Transverse colon (tissue), 4 donors: Measurements from ENCODE around the gene RSPRY1. TPM values are rescaled to one million over a fixed set of nuclear protein-coding genes. Genes with fewer than 3 reads are reported as not detected.

ENCODE experiments used
- DNase-seq: peaks from one replicate; pipeline ENCODE4 v3.0.0-alpha.2; 2019
- H3K27ac ChIP-seq, 4 donors: fragments of 200-600 bp; sonication (generic); 2 replicates each; pipeline ENCODE4 v1.5.1; 2016 to 2018; ENCODE audit warnings: inconsistent platforms in 4 of 4
- H3K27me3 ChIP-seq: fragments of 200-600 bp; sonication (generic); 2 replicates; pipeline ENCODE4 v1.5.1; 2017; ENCODE audit warnings: inconsistent platforms
- H3K36me3 ChIP-seq, 4 donors: fragments of 200-600 bp; sonication (generic); 2 replicates each; pipeline ENCODE4 v1.5.1; 2017 to 2019; ENCODE audit warnings: inconsistent platforms in 4 of 4
- H3K4me1 ChIP-seq, 4 donors: fragments of 200-600 bp; sonication (generic); 2 replicates each; pipeline ENCODE4 v1.5.1; 2017 to 2020; ENCODE audit warnings: inconsistent platforms in 4 of 4
- H3K4me3 ChIP-seq, 4 donors: fragments of 200-600 bp; sonication (generic); 1 replicate in 1 of 4; 2 replicates in 3 of 4; pipeline versions ENCODE4 v1.5.1 to v1.6.1; 2017 to 2019; ENCODE audit warnings: inconsistent platforms in 4 of 4
- H3K9me3 ChIP-seq, 2 donors: fragments of 200-600 bp; sonication (generic); 2 replicates each; pipeline ENCODE4 v1.5.1; 2017 to 2019; ENCODE audit warnings: inconsistent platforms in 2 of 2
- EP300 ChIP-seq: sonication (generic); formaldehyde crosslinking; IDR thresholded peaks from one replicate; pipeline ENCODE4 v1.6.1; 2017; ENCODE audit warnings: antibody characterized with exemption, low read depth
- POLR2A ChIP-seq: fragments of 450-650 bp; IDR thresholded peaks from one replicate; pipeline ENCODE4 v1.6.1; 2016; ENCODE audit warnings: antibody characterized with exemption, mild to moderate bottlenecking, moderate library complexity
- POLR2AphosphoS5 ChIP-seq, 3 donors: sonication (generic); formaldehyde crosslinking; IDR thresholded peaks; one replicate each; pipeline ENCODE4 v1.6.1; 2016; ENCODE audit warnings: antibody characterized with exemption in 3 of 3
- WGBS, 2 donors: methylation state at CpG; one replicate each; pipeline ENCODE4 v1.1.5; 2018; ENCODE audit warnings: low coverage in 1 of 2; 5-methylcytosine and 5-hydroxymethylcytosine counted together
- in situ Hi-C, 4 donors: fragments of 200-750 bp; cut with MboI; loops; one replicate each; pipeline versions ENCODE4 v1.15.0 to v1.15.1; 2017; ENCODE audit warnings: low sequenced_read_pairs in 3 of 4, low pct_ligation_motif_present in 1 of 4, low pct_unique_long_range_greater_than_20kb in 1 of 4
- intact Hi-C: fragments of 100-400 bp; cut with DNase I; formaldehyde crosslinking; loops from one replicate; pipeline ENCODE4 v1.15.1; 2023; ENCODE audit warnings: low total_unique reads
- total RNA-seq, 4 donors: library from RNA; depleted of rRNA; stranded (reverse); fragments of >200 nt; gene quantifications; one replicate each; pipeline ENCODE4 v1.1.0, GENCODE V29; 2016
- TF ChIP-seq, protein P1 (sequence below), 5 experiments: fragments of 200-600 bp in 3 of 5; fragments of 450-650 bp in 2 of 5; sonication (generic) in 3 of 5; IDR thresholded peaks; 1 replicate in 2 of 5; 2 replicates in 3 of 5; pipeline ENCODE4 v1.5.1; 2016 to 2017; ENCODE audit warnings: antibody characterized with exemption in 5 of 5, inconsistent platforms in 3 of 5, mild to moderate bottlenecking in 2 of 5, moderate library complexity in 1 of 5

The RSPRY1 gene
- total RNA-seq, 4 donors from 2014 or later: 17.1 to 58.4 (median 44.5) TPM

DNA sequence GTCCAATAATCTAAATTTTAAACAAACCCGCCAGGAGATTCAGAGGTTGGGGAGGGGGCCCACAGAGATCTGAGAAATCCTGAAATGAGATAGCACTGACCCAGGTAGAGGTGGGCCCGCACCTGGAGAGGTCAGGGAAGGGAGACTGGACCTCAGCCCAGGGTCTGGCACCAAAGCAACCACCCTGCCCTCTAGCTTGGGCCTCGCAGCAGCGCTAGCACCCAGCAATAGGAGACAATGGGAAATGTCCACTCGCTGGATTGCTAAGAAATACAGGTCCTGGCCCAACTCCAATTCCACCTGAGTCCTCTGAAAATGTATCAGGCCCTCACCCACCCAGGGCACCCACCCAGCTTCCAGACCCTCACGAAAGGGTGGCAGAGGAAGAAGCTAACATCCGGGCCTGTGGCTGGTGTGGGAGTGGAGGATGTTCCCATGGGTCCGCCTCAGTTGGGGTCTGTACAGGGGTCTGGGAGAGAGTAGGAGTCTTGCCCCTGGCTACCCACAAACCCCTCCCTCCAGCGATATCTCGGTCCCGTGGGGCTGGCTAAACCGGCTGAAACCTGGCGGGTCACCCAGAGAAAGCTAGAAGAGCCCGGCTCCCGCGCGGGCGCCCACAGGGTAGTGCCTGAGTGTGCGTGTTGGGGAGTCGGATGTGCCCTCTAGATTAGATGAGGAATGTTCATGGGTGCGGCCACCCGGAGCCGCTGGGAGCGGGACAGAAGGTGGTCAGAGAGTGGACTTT, 97.3 kb downstream of the RSPRY1 start:
- in situ Hi-C loops: no loop called here
- Histone ChIP-seq H3K36me3 (no peaks in the 10 kb centered on the region), H3K27ac (no peak overlapping the region), H3K27me3 (peaks cover 23% of the 10 kb centered on the region), H3K4me3 (peak overlapping the region in 3 of 4 donors; percentile 51 to 73 (median 60)), H3K4me1 (peaks cover 5 to 27% (median 18%) of the 10 kb centered on the region in 4 donors), H3K9me3 (no peaks in the 10 kb centered on the region)
- no peak for DNase-seq
- intact Hi-C loops: no loop called here
- 51 to 69% methylated on average over 2 to 24 of the region's 24 CpGs for whole genome bisulfite sequencing, 2 donors
- TF ChIP-seq POLR2AphosphoS5 (IDR thresholded peaks at IDR 0.05): no peak
- TF ChIP-seq POLR2A: no peak
- TF ChIP-seq, protein P1, sequence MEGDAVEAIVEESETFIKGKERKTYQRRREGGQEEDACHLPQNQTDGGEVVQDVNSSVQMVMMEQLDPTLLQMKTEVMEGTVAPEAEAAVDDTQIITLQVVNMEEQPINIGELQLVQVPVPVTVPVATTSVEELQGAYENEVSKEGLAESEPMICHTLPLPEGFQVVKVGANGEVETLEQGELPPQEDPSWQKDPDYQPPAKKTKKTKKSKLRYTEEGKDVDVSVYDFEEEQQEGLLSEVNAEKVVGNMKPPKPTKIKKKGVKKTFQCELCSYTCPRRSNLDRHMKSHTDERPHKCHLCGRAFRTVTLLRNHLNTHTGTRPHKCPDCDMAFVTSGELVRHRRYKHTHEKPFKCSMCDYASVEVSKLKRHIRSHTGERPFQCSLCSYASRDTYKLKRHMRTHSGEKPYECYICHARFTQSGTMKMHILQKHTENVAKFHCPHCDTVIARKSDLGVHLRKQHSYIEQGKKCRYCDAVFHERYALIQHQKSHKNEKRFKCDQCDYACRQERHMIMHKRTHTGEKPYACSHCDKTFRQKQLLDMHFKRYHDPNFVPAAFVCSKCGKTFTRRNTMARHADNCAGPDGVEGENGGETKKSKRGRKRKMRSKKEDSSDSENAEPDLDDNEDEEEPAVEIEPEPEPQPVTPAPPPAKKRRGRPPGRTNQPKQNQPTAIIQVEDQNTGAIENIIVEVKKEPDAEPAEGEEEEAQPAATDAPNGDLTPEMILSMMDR (IDR thresholded peaks at IDR 0.05): no peak
- TF ChIP-seq EP300: no peak

GRCh38 chr16:57283959-57284208, 97.8 kb downstream of the RSPRY1 start:
- Histone ChIP-seq H3K27me3 (peaks cover 23% of the 10 kb centered on the region), H3K36me3 (no peaks in the 10 kb centered on the region), H3K9me3 (no peaks in the 10 kb centered on the region), H3K4me3 (peak overlapping the region in 3 of 4 donors; percentile 51 to 73 (median 60)), H3K4me1 (peaks cover 5 to 27% (median 18%) of the 10 kb centered on the region in 4 donors), H3K27ac (peak overlapping the region in 2 of 4 donors; percentile 33 to 66)
- TF ChIP-seq EP300 (no peak), POLR2A (no peak), POLR2AphosphoS5 (IDR thresholded peaks at IDR 0.05) (no peak)
- TF ChIP-seq, protein P1 (IDR thresholded peaks at IDR 0.05): no peak
- no peak for DNase-seq
- WGBS, 2 donors: 27% methylated on average over 14 of the region's 14 CpGs; no CpG with 5 or more reads in 1 of the 2 donors
- intact Hi-C loops (no loop called here), in situ Hi-C loops (no loop called here)

- H3K36me3 ChIP-seq: no peaks in the 10 kb centered on the region
- peak within 1 kb of the TSS; percentile 46 to 73 (median 56) for H3K4me3 ChIP-seq
- intact Hi-C loops (no loop called here), in situ Hi-C loops (no loop called here)
- peak within 1 kb of the TSS in 3 of 4 donors; percentile 22 to 66 (median 33) for H3K27ac ChIP-seq
- H3K27me3 ChIP-seq: peaks cover 23% of the 10 kb centered on the region
- no peak for TF ChIP-seq POLR2AphosphoS5 (IDR thresholded peaks at IDR 0.05)
- peak; percentile 44 for TF ChIP-seq POLR2A
- TF ChIP-seq, protein P1 (IDR thresholded peaks at IDR 0.05): no peak
- TF ChIP-seq EP300: no peak
- no peaks in the 10 kb centered on the region for H3K9me3 ChIP-seq
- peaks cover 5 to 27% (median 18%) of the 10 kb centered on the region in 4 donors for H3K4me1 ChIP-seq
- peak; percentile 59 for DNase-seq
- WGBS, 2 donors: 12% methylated on average over 55 of the region's 95 CpGs; no CpG with 5 or more reads in 1 of the 2 donors
These were observed 98.3 kb downstream of the RSPRY1 start, which contains the start of gene PLLP for GRCh38 chr16:57284209-57284951. PLLP (minus strand) TSS chr16:57284672; CDS start chr16:57284540, 132 bp downstream.

DNA sequence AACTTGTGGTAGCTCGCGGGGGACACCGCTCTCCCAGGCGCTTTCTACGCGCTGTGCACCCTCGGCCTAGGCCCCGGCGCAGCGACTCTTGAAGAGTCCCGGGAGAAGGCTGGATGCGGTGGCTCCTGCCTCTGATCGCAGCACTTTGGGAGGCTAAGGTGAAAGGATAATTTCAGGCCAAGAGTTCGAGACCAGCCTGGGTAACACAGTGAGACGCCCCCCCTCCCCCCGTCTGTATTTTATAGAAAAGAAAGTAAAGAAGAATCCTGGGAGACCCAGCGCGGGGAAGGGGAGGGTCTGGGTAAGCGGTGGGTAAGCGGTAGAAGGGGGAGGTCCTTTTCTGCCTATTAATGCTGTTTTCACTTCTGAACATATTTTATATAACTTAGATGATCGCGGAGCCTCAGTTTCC, 98.8 kb downstream of the RSPRY1 start:
- intact Hi-C loops: no loop called here
- H3K36me3 ChIP-seq: no peaks in the 10 kb centered on the region
- no peaks in the 10 kb centered on the region for H3K9me3 ChIP-seq
- H3K27me3 ChIP-seq: peaks cover 23% of the 10 kb centered on the region
- in situ Hi-C loops: no loop called here
- peak overlapping the region in 3 of 4 donors; percentile 22 to 66 (median 33) for H3K27ac ChIP-seq
- DNase-seq: no peak
- TF ChIP-seq POLR2AphosphoS5 (IDR thresholded peaks at IDR 0.05): no peak
- TF ChIP-seq, protein P1 (IDR thresholded peaks at IDR 0.05): no peak
- 21% methylated on average over 19 of the region's 22 CpGs; no CpG with 5 or more reads in 1 of the 2 donors for WGBS, 2 donors
- peak overlapping the region; percentile 46 to 73 (median 56) for H3K4me3 ChIP-seq
- peaks cover 5 to 25% (median 16%) of the 10 kb centered on the region in 4 donors for H3K4me1 ChIP-seq
